HG03521 (cell line): ENCODE results near the gene CLDN6.
"Not testable (repeated sequence)": the region's sequence is repeated elsewhere in the genome, so short reads cannot be mapped to it uniquely, and the experiment has no call there.

Source experiments
- ATAC-seq: cut with Tn5 transposase; IDR thresholded peaks from one replicate; pipeline ENCODE4 v1.9.1; 2021; ENCODE audit warnings: mild to moderate bottlenecking, moderate library complexity; ENCODE audit not compliant: unreplicated experiment

Gene CLDN6

GRCh38 chr16:3052571-3053329, 34.8 kb upstream of the CLDN6 start:
- not testable (repeated sequence) for ATAC-seq

- ATAC-seq, result no peak
Measured at GRCh38 chr16:3051494-3051893, 33.5 kb upstream of the CLDN6 start.

- no peak for ATAC-seq
Measured at GRCh38 chr16:3051009-3051408, 33.0 kb upstream of the CLDN6 start.

GRCh38 chr16:3050487-3050886, 32.5 kb upstream of the CLDN6 start:
- no peak for ATAC-seq

GRCh38 chr16:3049921-3050481, 32.0 kb upstream of the CLDN6 start:
- ATAC-seq, result no peak

GRCh38 chr16:3047387-3047720, 29.4 kb upstream of the CLDN6 start:
- ATAC-seq, result no peak

GRCh38 chr16:3046641-3047386, 28.8 kb upstream of the CLDN6 start:
- no peak for ATAC-seq

- no peak for ATAC-seq
Measured at GRCh38 chr16:3045758-3046640, 28.0 kb upstream of the CLDN6 start, which contains the start of gene MMP25. Gene MMP25 (plus strand): TSS chr16:3046561. CDS start chr16:3046918, 357 bp downstream.

GRCh38 chr16:3044708-3045107, 26.7 kb upstream of the CLDN6 start:
- ATAC-seq, result no peak

GRCh38 chr16:3042376-3042775, 24.4 kb upstream of the CLDN6 start:
- ATAC-seq, result no peak

GRCh38 chr16:3038896-3039295, 20.9 kb upstream of the CLDN6 start:
- ATAC-seq, result no peak

- ATAC-seq, result no peak
Measured at GRCh38 chr16:3038256-3038655, 20.3 kb upstream of the CLDN6 start.

GRCh38 chr16:3036726-3037315, 18.8 kb upstream of the CLDN6 start, which contains the start of gene BICDL2:
Gene BICDL2 (minus strand): TSS chr16:3036944. CDS start chr16:3035496, 1,448 bp downstream.
- ATAC-seq, result no peak

GRCh38 chr16:3035972-3036725, 18.2 kb upstream of the CLDN6 start:
- ATAC-seq, result no peak

GRCh38 chr16:3035289-3035971, 17.4 kb upstream of the CLDN6 start:
- ATAC-seq, result no peak

- ATAC-seq, result no peak
Measured at GRCh38 chr16:3032624-3033023, 14.6 kb upstream of the CLDN6 start.

GRCh38 chr16:3030222-3031212, 12.5 kb upstream of the CLDN6 start:
- no peak for ATAC-seq
